SU-DHL-6 (cell line): ENCODE measurements around the gene FLYWCH1.

Experiments used
- H2AFZ ChIP-seq: fragments of 200-600 bp; sonication (generic); 2 replicates; pipeline ENCODE4 v1.6.1; 2014; ENCODE audit warnings: low read depth, mild to moderate bottlenecking, moderate library complexity, mixed read lengths, antibody characterized with exemption, low read length; ENCODE audit not compliant: severe bottlenecking
- H3F3A ChIP-seq: fragments of 200-600 bp; shearing (Covaris generic); 2 replicates; pipeline ENCODE4 v1.6.0; 2016; ENCODE audit warnings: antibody characterized with exemption, mild to moderate bottlenecking; ENCODE audit not compliant: insufficient read depth
- H3K27ac ChIP-seq: fragments of 200-600 bp; sonication (generic); 2 replicates; pipeline ENCODE4 v1.5.1; 2016; ENCODE audit warnings: low read depth, mild to moderate bottlenecking, low read length, moderate library complexity, mixed read lengths
- H3K27me3 ChIP-seq: fragments of 200-600 bp; sonication (generic), shearing (Covaris generic); 2 replicates; pipeline ENCODE4 v1.6.0; 2014; ENCODE audit warnings: mild to moderate bottlenecking, low read length
- H3K36me3 ChIP-seq: fragments of 200-600 bp; sonication (generic); 2 replicates; pipeline ENCODE4 v1.6.1; 2014; ENCODE audit warnings: mild to moderate bottlenecking, low read length, mixed read lengths
- H3K4me2 ChIP-seq: fragments of 300-600, 200-600 bp; shearing (Covaris generic), sonication (generic); 2 replicates; pipeline ENCODE4 v1.6.0; 2014; ENCODE audit warnings: low read length, low read depth, mild to moderate bottlenecking; ENCODE audit not compliant: poor library complexity, severe bottlenecking
- H3K4me3 ChIP-seq: fragments of 200-600 bp; sonication (generic); 2 replicates; pipeline ENCODE4 v1.5.1; 2014; ENCODE audit warnings: antibody characterized with exemption, low read length, mild to moderate bottlenecking, mixed read lengths; ENCODE audit not compliant: insufficient read depth, poor library complexity, severe bottlenecking
- H3K79me2 ChIP-seq: fragments of 200-600 bp; sonication (generic); 2 replicates; pipeline ENCODE4 v1.6.1; 2014; ENCODE audit warnings: mild to moderate bottlenecking, low read length, moderate library complexity; ENCODE audit not compliant: insufficient read depth
- H3K9ac ChIP-seq: fragments of 200-600 bp; sonication (generic); 2 replicates; pipeline ENCODE4 v1.7.0; 2014; ENCODE audit warnings: mild to moderate bottlenecking, low read length
- H3K9me2 ChIP-seq: fragments of 200-600 bp; sonication (generic); replicated peaks from 2 replicates; pipeline ENCODE4 v1.6.1; 2014; ENCODE audit warnings: low read length; ENCODE audit not compliant: insufficient read depth
- H3K9me3 ChIP-seq: fragments of 200-600 bp; sonication (generic); 2 replicates; pipeline ENCODE4 v1.6.1; 2014; ENCODE audit warnings: low read length, mixed read lengths; ENCODE audit not compliant: insufficient read depth
- H4K20me1 ChIP-seq: fragments of 200-600 bp; sonication (generic); 2 replicates; pipeline ENCODE4 v1.6.1; 2014; ENCODE audit warnings: low read depth, mild to moderate bottlenecking, antibody characterized with exemption, low read length, moderate library complexity, mixed read lengths
- CTCF ChIP-seq: fragments of 200-600 bp; sonication (generic); IDR thresholded peaks from one replicate; pipeline ENCODE4 v1.5.1; 2017; ENCODE audit warnings: antibody characterized with exemption, mild to moderate bottlenecking, low read length, moderate library complexity; ENCODE audit not compliant: insufficient read depth, poor library complexity, severe bottlenecking
- EZH2phosphoT487 ChIP-seq: fragments of 200-600 bp; sonication (generic), shearing (Covaris generic); conservative IDR thresholded peaks from 2 replicates; pipeline ENCODE4 v1.6.1; 2018; ENCODE audit warnings: mild to moderate bottlenecking, antibody characterized with exemption, low read length, moderate library complexity, mixed read lengths

FLYWCH1 gene

GRCh38 chr16:2981899-2982250 lies 70.1 kb downstream of the FLYWCH1 start:
- no peak overlapping the region for H3K4me3 ChIP-seq

GRCh38 chr16:2982402-2982801 lies 70.7 kb downstream of the FLYWCH1 start:
- H3K27me3 ChIP-seq = no peaks in the 10 kb centered on the region
- H3K79me2 ChIP-seq = peaks cover 20% of the 10 kb centered on the region
- peaks cover 18% of the 10 kb centered on the region for H3F3A ChIP-seq
- peak overlapping the region; percentile 84 for H3K27ac ChIP-seq
- H3K4me3 ChIP-seq = no peak overlapping the region
- H4K20me1 ChIP-seq = no peaks in the 10 kb centered on the region
- peak overlapping the region; percentile 19; the same call in 1 of the 2 replicates for H3K9ac ChIP-seq
- H3K9me2 ChIP-seq = no peaks in the 10 kb centered on the region
- TF ChIP-seq CTCF (no peak), EZH2phosphoT487 (no peak)
- peak overlapping the region; percentile 15 for H3K4me2 ChIP-seq
- H3K9me3 ChIP-seq = no peaks in the 10 kb centered on the region
- H2AFZ ChIP-seq = no peak overlapping the region
- H3K36me3 ChIP-seq = no peaks in the 10 kb centered on the region

More at GRCh38 chr16:2981899-2982250, 70.1 kb downstream of the FLYWCH1 start:
- H3K27me3 ChIP-seq = no peaks in the 10 kb centered on the region
- TF ChIP-seq CTCF = no peak
- H3K9ac ChIP-seq = no peak overlapping the region
- H3K9me3 ChIP-seq = no peaks in the 10 kb centered on the region
- H3F3A ChIP-seq = peaks cover 18% of the 10 kb centered on the region
- H4K20me1 ChIP-seq = no peaks in the 10 kb centered on the region
- H3K36me3 ChIP-seq = no peaks in the 10 kb centered on the region
- H3K4me2 ChIP-seq = no peak overlapping the region
- peaks cover 23% of the 10 kb centered on the region for H3K79me2 ChIP-seq
- no peaks in the 10 kb centered on the region for H3K9me2 ChIP-seq
- no peak overlapping the region for H2AFZ ChIP-seq
- H3K27ac ChIP-seq = peak overlapping the region; percentile 84; the same call in 1 of the 2 replicates

GRCh38 chr16:2983706-2984136 lies 72.0 kb downstream of the FLYWCH1 start:
- Histone ChIP-seq H2AFZ (peak overlapping the region; percentile 34), H4K20me1 (no peaks in the 10 kb centered on the region), H3F3A (peaks cover 18% of the 10 kb centered on the region), H3K36me3 (no peaks in the 10 kb centered on the region), H3K4me2 (peak overlapping the region; percentile 67), H3K79me2 (peaks cover 13% of the 10 kb centered on the region), H3K9me3 (no peaks in the 10 kb centered on the region), H3K9me2 (no peaks in the 10 kb centered on the region), H3K9ac (peak overlapping the region; percentile 41), H3K4me3 (peak overlapping the region; percentile 37), H3K27me3 (no peaks in the 10 kb centered on the region), H3K27ac (peak overlapping the region; percentile 84)
- TF ChIP-seq EZH2phosphoT487 (no peak), CTCF (peak; percentile 70)

- no peak overlapping the region for H2AFZ ChIP-seq
- no peaks in the 10 kb centered on the region for H3K79me2 ChIP-seq
- H4K20me1 ChIP-seq = no peaks in the 10 kb centered on the region
- no peak overlapping the region for H3K9ac ChIP-seq
- no peak overlapping the region for H3K27ac ChIP-seq
- no peak overlapping the region for H3K4me2 ChIP-seq
- no peaks in the 10 kb centered on the region for H3K9me3 ChIP-seq
- no peaks in the 10 kb centered on the region for H3K9me2 ChIP-seq
- no peaks in the 10 kb centered on the region for H3K36me3 ChIP-seq
- H3F3A ChIP-seq = peaks cover 18% of the 10 kb centered on the region
- no peak for TF ChIP-seq EZH2phosphoT487
- no peak for TF ChIP-seq CTCF
- no peak overlapping the region for H3K4me3 ChIP-seq
- H3K27me3 ChIP-seq = no peaks in the 10 kb centered on the region
Observed at GRCh38 chr16:2985462-2985861, 73.7 kb downstream of the FLYWCH1 start.
